ENCODE results near the gene LRRC15.

LRRC15 gene

DNA sequence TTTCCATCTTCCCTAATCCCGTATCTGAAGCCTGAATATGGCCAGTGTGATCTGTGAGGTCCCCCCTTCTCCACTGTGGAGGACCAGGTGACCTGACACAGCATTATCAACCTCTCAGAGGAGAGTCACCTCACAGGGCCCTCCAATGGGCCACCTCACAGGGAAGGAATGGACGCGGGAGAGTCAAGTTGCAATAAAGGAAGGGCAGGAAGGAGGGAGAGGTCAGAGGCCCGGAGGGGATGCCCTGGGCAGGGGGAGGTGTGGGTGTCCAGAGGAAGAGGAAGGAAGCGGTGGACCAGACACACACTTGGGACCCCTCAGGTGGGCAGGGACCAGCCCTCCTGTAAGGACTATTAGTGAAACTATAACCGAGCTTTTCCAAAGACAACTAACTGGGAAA, 14.6 kb upstream of the LRRC15 start:
- DNase-seq = no peak

DNA sequence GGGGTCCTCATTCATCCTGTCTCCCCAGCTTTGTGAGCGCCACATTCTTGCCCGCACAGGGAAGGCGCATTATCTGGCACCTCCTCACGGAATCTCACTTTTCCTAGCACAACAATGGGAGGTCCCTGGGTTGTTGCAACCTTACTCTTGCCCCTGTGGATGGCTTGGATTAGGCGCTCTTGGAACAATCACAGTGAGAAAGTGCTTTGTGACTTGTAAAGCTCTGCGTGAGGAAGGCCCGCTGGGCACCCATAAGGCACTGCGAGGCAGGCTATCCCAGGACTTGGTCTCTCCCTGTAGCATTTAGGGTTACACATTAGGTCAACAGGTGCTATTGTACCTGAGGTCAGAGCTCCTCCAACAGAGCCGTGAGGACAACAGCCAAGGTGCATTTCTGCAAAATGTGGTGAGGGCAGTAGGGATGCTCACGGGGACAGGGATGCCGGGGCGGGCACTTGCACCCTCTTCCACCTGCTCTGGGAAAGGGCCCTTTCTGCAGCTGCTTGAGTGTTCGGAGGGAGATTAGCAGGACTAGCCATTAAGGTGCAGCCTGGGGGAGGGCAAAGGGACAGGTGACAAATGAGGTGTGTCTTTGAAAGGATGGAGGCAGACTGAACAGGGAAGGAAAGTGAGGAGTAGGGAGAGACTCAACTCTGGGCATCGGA, 13.9 kb upstream of the LRRC15 start:
- no peak for DNase-seq

DNA sequence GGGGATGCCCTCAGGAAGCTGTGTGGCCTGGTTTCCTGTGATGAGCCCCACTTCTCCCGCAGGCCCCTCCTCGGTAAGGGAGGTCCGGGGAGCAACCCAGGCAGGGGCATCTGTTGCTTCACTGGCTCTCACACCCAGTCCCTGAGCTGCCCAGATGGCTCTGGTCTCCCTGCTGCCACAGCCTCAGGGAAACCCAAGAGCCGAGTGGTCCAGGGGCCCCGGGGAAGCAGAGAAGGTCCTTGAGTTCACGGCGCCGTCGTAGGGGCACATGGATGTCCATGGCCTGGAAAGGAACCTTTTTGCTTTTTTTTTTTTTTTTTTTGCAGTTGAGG, 13.3 kb upstream of the LRRC15 start:
- no peak for DNase-seq

DNA sequence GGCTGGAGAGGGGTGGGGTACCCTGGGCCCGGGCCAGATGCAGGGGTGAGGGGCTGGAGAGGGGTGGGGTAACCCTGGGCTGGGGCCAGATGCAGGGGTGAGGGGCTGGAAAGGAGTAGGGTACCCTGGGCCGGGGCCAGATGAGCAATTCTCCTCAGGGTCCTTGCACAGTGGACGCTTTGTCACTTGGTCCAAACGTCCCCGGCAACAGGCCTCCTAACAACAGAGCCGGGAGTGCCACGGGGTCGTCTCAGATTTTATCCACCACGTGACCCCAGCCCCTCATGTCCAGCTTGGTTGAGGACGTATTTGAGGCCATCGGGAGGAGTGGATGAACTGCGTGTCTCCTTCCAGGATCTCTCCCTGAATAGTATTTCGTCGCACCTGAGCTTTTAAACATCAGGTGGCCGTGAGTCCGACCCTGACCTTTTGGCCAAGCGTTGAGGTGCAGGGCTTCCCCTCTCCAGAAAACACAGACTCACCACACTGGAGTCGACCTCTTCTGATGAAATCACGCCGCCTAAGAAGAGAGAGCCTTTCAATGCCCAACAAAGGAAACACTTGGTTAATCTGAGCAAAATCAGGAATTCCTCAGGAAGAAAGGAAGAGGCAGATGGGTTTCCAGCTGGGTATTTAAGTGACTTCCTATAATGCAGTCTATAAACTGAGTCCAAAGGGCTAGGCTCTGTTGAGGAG, 12.8 kb upstream of the LRRC15 start:
- no peak for DNase-seq

DNA sequence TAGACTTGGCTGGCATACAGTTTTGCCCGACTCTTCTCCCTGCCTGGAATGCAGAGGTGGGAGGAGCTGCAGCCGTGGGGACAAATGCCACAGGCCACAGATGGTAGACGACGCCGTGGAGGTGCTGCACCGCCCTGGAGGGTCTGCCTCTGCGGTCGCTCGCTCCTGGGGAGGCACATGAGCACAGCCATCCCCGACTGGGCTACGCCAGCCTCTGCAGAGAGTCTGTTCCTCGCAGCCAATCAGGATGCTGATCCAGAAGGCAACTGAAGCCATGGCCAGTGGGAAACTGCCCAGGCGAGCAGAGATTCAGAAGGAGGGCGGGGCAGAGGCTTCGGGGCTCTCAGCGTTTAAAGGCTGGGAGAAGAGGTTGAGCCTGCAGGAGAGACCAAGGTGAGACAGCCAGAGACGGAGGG, 11.9 kb upstream of the LRRC15 start:
- DNase-seq = no peak

DNA sequence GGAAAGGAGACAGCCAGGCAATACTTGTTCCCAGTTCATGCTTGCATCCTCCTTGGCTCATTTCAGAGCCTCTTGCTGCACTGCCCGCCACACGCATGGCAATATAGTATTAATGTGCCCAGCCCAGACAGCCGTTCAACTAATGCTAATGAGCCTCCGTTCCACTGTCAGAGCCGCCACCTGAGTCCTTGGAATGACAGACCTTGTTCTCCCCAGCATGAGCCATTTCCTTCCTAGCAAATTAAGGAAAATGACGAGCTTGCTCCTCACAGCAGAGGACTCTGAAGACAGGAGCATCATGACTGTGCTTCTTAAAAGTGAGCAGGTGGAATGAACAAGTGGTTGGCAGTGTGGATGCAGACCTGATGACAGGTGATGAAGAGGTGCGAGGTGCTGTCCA, 10.8 kb upstream of the LRRC15 start:
- no peak for DNase-seq

DNA sequence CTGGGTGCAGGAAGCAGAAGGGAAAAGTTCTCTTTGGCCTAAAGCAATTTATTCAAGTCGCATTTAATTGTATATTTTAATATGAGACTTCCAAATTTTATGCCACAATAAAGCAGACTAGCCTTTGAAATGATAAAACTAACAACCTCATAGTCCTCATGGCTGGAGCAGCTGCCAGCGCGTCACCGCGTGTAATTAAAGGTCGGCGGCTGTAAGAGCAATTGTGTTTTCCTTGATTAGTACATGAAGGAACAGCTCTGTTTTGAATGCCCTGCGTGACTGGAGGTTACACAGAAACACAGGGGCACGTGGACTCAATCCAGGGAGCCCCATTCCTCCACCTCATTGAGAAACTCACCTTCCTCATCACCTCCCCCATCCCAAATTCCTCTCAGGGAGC, 10.1 kb upstream of the LRRC15 start:
- no peak for DNase-seq

DNA sequence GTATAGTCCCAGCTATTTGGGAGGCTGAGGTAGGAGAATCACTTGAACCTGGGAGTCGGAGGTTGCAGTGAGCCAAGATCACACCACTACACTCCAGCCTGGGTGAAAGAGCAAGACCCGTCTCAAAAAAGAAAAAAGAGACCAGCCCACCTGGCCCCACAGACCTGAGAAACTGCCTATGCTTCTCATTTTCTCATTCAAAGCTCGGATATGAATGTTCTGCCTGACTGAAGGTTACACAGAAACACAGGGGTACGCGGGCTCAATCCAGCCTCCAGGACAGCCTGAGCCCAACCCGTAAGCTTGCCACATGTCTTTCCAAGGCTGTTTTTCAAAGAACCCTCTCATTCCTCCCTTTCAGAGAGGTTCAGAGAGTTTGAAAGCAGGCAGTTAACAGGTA, 9.7 kb upstream of the LRRC15 start:
- no peak for DNase-seq

DNA sequence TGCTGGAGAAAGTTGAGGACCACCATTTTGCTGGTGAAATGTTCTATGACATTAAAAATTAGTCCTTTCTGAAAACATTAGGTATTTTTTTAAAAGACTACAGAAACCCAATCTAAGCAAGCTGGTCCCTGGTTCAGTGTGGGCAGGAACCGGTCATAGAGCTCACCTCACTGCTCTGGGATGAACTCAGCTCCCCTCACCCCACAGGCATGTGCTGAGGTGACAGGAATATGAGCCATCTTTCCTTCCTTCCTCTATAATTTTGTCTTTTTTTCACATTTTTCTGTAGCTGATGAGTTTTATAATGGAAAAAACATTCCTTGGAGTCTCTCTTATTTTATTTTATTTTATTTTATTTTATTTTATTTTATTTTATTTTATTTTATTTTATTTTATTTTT, 8.2 kb upstream of the LRRC15 start:
- no peak for DNase-seq

DNA sequence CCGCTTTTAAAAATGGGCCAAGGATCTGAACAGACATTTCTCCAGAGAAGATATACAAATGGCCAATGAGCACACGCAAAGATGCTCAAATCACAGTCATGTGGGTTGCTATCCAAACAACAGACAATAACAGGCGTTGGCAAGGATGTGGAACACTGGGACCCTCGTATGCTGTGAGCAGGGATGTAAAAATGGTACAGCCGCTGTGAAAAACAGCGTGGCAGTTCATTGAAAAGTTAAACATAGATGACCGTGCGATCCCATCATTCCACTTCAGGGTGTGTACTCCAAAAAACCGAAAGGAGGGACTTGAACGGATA, 6.7 kb upstream of the LRRC15 start:
- no peak for DNase-seq

DNA sequence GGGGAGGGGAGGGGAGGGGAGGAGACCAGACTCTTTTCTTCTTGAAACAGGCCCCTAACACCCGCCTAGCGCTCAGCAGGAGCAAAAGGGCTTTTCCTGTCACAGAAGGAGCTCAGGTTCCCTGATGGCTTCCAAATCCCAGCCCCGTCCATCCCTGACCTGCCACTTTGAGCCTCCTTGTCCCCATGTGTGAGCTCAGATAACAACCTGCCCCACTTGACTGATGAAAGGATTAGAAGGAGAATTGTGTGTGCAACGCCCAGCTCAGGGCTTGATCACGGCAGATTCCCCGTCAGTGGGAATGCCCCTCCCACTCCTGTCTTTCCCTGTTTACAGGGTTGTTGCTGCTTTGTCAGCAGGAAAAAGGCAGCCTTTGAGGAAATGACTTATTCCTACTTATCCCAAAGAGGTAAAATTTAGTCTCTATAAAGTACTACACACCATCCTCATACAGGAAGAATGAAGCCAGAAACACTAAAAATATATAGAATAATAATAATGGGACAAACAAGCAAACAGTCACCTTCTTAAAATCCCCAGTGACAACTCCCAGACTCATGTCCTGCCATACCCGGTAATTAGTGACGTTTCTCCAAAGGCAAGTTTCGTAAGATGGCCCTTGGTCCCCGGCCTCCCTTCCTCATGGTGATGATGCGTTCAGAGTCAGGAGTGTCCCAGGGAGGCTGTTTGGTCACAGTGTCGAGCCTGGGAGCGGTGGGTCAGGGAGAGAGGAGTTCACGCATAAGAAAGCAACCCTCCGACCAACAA, 6.1 kb upstream of the LRRC15 start:
- no peak for DNase-seq

DNA sequence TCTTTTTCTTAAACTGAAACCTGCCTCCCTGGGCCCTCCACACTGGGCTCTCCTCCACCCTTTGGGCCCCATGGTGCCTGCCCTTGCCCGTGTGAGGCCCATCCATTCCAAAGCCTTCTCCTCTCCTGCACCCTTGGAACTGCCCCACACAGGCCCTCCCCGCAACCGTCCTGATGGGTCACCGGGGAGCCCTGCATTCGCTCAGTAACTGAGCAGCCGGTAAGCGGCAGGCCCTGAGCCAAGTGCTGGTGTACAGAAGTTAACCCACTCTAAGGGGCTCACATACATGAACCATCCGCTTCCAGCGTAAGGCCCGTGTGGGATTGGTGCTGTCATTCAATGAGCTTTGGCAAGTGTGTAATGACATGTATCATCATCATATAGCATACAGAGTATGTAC, 5.4 kb upstream of the LRRC15 start:
- no peak for DNase-seq

DNA sequence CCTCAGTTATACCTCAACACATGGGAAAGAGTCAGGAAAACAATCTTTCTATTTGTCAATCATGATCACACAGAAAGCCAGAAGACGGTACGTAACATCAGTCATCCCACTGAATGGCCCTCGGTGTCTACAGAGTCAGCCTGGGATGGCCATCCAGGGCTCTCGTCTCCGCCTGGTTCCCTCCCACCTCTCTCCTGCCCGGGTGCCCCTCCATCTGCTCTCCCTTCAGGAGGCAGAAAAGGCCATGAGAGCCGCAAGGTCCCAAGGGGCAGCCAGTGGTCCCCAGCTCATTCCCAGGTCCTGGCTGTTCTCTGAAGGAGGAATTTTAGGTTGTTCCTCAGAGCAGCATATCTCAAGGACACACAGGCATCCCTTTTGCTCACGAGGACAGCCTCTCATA, 4.4 kb upstream of the LRRC15 start:
- DNase-seq = no peak

DNA sequence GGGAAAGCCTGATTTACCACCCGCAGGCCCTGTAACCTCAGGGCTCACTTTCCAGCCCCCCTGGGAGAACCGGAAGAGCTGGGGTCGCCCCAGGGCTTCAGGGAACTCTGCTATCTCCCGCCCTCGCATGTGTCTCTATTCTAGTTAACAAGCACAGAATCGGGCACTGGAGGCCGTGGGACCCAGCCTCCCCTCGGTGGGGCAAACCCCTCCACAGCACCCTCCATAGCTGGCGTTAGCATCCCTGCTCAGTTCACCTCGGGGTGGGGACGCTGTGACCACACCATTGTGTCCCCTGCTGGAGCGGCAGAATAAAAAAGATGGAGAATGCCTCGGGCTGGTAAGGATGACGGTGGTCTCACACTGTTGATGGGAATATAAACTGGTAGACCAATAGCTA, 3.5 kb upstream of the LRRC15 start:
- no peak for DNase-seq

DNA sequence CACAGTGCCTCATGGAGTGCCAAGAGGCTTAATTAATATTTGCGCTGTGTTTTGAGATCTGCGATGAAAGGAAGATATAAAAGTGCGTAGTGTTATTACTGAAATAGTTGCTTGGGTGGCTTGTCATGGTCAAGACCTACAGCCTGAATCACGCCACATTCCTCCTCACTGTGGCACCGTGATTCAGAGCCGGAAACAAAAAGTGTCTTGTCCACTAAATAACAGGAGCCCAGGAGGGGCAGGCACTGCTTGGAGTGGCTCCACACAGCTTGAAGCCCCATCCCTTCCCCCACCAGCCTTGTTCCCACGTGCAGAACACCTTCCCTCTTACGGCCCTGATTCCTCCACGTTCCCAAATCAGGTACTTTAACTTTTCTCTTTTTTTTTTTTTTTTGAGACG, 1.2 kb upstream of the LRRC15 start:
- no peak for DNase-seq

DNA sequence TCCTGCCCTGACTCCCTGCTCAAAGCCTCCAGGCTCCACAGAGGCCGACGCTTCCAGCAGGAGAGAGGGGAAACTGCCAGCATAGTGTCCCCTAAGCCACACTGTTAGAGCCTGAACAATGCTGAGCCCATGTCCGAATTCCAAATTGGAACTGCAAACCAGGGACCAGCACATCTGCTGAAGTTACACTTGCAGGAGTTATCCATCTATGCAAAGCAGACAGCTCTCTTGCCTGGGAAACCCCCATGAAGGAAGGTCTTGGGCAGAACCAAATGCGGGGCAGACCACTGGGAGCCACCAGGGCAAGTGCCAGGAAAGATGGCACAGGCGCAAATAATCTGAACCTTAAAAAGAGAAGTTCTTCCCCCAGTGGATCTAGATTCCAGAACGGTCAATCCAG, 625 bp downstream of the LRRC15 start:
- DNase-seq = no peak

DNA sequence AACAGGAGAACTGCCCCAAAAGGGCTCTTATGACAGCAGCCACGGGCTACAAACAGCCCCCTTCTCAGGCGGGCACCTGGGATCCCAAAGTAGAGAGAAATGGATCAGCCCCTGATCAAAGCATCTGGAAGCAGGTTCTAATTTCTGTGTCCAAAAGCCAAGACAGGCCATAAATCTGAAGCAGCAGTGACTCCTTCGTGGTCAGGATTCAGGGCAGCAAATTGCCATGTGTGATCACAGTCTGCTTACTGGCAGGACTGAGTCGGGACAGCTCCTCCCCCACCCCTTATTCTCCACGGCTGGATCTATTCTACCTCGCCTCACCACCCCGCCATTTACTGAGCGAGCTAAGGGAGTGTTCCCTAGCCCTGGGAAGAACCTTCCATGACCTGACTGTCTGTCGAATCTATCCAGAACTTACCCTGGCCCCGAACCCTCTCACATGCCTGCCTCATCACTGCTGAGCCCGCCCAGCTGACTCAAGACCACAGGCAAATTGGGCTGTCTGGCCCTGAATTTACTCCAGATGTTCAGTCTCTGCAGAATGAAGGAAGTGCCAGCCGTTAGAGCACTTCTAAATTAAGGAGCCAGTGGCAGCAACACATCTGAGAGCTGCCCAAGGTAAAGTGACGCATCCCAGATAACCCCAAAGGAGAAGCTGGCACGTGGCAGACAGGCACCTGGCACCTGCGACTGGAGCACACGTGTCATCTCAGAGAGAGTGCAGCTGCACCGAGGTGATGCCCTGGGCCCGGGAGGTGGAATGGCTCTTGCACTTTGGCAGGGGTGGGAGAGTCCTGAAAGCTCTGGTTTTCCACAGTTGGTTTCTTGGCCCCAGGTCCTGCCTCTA, 1.3 kb downstream of the LRRC15 start:
- DNase-seq = no peak

DNA sequence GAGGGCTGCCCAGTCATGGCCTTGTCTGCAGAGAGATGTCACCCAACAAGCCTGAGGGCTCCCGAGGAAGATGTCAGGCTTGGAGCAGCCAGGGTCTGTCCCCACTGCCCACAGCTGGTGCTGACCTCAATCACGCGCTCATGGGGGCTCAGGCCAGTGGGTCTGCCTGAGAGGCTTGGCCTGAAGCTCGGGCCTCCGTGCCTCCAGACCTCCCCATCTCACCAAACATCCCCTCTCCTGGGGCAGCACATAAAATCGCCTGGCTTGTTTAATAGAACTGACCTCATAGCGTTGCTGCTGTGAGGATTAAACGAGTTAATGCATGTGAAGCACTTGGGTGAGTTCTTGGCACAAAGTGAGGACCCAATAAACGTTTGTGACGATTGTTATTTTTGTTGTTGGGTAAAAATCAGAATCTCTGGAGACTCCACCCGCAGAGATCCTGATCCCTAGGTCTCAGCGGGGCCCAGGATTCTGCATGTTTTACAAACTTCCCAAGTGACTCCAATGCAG, 3.5 kb downstream of the LRRC15 start:
- no peak for DNase-seq

DNA sequence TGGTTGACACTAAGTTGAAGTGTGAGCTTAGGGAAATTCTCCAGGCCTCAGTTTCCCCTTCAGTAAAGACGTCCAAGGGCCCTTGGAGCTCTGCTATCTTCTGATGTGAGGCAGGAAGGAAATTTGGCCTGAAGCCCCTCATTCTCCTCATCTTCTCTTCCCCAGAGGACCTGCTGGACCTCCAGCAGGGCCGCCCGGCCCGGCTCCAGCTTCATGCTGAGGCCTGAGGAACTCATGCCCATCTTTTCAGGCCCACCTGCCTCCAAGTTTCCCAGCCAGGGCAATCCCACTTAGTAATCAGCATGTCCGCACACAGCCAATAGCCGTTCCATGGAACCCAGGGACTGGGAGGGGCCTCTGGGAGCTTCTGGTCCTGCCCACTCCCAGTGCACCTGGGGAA, 4.0 kb downstream of the LRRC15 start:
- no peak for DNase-seq

DNA sequence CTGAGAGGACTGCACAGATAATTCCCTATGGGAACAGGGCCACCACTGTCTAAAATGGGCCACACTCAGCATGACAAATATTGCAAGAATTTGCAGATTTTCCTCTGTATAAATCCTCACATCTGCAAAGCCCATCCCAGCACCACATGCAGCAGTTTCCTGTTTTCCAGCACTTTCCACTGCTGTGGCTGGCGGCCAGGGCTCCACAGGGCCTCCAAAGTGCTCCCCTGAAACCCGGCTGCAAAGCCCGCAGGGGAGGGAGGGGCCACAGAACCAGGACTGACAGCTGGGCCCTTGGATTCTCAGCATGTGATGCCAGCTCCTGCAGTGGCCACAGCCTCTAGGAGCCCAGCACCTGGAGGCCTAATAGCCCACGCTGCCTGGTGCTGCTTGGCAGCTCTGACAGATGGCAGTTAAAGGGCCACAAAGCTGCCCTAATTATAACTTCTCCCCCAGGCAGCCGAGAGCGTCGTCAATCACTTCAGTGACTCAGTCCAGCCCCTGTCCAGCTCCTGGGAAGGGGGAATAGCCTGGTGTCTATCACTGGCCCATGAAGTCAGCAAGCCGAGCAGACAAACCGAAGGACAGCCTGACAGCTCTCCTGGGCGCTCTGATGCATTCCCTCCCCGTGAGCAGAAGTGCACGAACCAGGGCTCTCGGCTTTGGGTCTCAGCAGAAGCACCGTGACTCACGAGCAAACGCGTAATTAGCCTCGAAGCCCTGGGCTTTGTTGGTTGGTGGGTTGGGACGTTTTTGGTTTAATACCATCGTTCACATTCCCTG, 4.7 kb downstream of the LRRC15 start:
- no peak for DNase-seq

DNA sequence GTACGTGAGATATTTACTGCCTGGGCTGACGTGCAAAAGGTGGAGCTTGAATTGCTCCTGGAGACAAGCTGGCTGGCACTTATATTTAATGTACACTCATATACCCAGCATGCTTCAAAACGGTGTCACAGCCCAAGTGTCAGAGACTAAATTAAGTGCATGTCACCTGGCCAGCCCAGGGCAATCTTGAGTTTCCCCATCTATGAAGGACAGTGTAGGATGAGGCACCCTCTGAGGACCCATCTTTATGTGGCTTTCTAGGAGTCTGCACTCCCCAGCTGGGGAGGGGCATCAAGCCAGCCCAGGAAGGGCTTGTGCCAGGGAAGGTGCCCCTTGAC, 5.3 kb downstream of the LRRC15 start:
- DNase-seq = no peak

DNA sequence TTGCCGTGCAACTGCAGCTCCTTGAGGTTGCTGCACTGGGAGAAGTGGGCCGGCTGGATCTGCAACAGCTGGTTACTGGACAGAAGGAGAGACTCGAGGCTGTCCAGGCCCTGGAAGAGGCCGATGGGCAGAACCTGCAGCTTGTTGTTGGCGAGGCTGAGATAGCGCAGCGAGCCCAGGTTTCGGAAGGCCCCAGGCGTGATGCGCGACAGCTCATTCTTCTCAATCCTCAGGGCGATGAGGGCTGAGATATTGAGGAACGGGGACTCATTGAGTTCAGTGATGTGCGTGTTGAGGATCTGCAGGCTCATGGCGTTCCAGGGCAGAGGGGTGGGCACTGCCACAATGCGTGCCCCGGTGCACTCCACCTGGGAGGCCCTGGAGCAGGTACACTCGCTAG, 9.0 kb downstream of the LRRC15 start:
- DNase-seq = no peak

DNA sequence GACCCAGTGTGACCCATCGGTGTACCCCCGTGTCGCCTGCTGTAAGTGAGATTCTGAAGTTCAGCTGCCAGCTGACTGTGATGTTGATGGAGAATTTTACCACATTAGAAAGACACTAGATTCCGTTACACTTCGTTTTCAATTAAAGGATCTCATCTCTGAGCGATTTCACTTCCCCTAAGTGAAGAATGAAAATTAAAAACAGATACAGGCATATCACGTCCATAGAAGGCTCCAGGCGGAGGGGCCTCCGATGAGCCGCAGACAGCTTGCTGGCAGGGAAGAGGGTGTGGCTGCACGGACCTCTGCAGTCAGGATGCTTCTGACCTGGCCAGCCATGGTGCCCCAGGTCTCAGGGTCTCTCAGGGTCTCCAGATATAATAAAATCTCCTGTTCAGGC, 11.9 kb downstream of the LRRC15 start:
- DNase-seq = no peak

Measured in stimulated activated CD4-positive, alpha-beta T cell treated with anti-CD3 and anti-CD28 coated beads, Interleukin-4, amount 100 ng/mL, for 1 hour (primary cell).